CD14-positive monocyte (primary cell): ENCODE data around the gene RNF34. TPM values are rescaled to one million over a fixed set of nuclear protein-coding genes. Genes with fewer than 3 reads are reported as not detected.

Experiments used
- DNase-seq, 3 donors: peaks; one replicate each; pipeline ENCODE4 v3.0.0-alpha.2; 2011 to 2022
- H2AFZ ChIP-seq: 2 replicates; pipeline ENCODE4 v1.6.0; 2012; ENCODE audit warnings: mild to moderate bottlenecking, low read depth, low read length, inconsistent platforms; ENCODE audit not compliant: insufficient read depth, poor library complexity, severe bottlenecking
- H3K27ac ChIP-seq, 2 donors: 1 replicate in 1 of 2; 2 replicates in 1 of 2; pipeline ENCODE4 v1.5.1; 2012 to 2013; ENCODE audit warnings: low read length in 2 of 2, control low read depth in 1 of 2, inconsistent platforms in 1 of 2, low read depth in 1 of 2, mild to moderate bottlenecking in 1 of 2
- H3K27me3 ChIP-seq, 2 donors: one replicate each; pipeline versions ENCODE4 v1.6.0 to v1.6.1; 2011 to 2013; ENCODE audit warnings: low read length in 2 of 2; ENCODE audit not compliant: control insufficient read depth in 2 of 2, insufficient read depth in 2 of 2
- H3K36me3 ChIP-seq, 2 donors: replicated peaks in 1 of 2; 1 replicate in 1 of 2; 2 replicates in 1 of 2; pipeline versions ENCODE4 v1.5.1 to v1.6.1; 2012 to 2013; ENCODE audit warnings: low read length in 2 of 2, control low read depth in 1 of 2, inconsistent platforms in 1 of 2, mild to moderate bottlenecking in 1 of 2; ENCODE audit not compliant: insufficient read depth in 2 of 2, control insufficient read depth in 1 of 2
- H3K4me1 ChIP-seq, 2 donors: 1 replicate in 1 of 2; 2 replicates in 1 of 2; pipeline versions ENCODE4 v1.5.1 to v1.6.1; 2012 to 2013; ENCODE audit warnings: low read length in 2 of 2, control low read depth in 1 of 2, inconsistent platforms in 1 of 2, mild to moderate bottlenecking in 1 of 2, moderate library complexity in 1 of 2; ENCODE audit not compliant: insufficient read depth in 2 of 2, control insufficient read depth in 1 of 2
- H3K4me2 ChIP-seq: replicated peaks from 2 replicates; pipeline ENCODE3; 2012; ENCODE audit warnings: low read length, moderate library complexity, mild to moderate bottlenecking; ENCODE audit not compliant: poor library complexity, severe bottlenecking; ENCODE audit errors: extremely low read depth
- H3K4me3 ChIP-seq, 3 experiments: fragments of 200-600 bp in 1 of 3; sonication (generic) in 1 of 3; replicated peaks in 1 of 3; 1 replicate in 2 of 3; 2 replicates in 1 of 3; pipeline ENCODE4 v1.5.1; 2011 to 2013; ENCODE audit warnings: low read length in 3 of 3, mild to moderate bottlenecking in 3 of 3, control low read depth in 2 of 3, low read depth in 2 of 3, inconsistent platforms in 1 of 3, moderate library complexity in 1 of 3
- H3K79me2 ChIP-seq: 2 replicates; pipeline ENCODE4 v1.6.0; 2012; ENCODE audit warnings: mild to moderate bottlenecking, control low read depth, inconsistent platforms, low read length, moderate library complexity; ENCODE audit not compliant: insufficient read depth
- H3K9ac ChIP-seq: 2 replicates; pipeline ENCODE4 v1.6.0; 2017; ENCODE audit warnings: low read length, mild to moderate bottlenecking; ENCODE audit not compliant: insufficient read depth, poor library complexity, severe bottlenecking
- H3K9me3 ChIP-seq, 2 donors: replicated peaks in 1 of 2; 1 replicate in 1 of 2; 2 replicates in 1 of 2; pipeline versions ENCODE4 v1.5.1 to v1.6.1; 2012 to 2013; ENCODE audit warnings: low read length in 2 of 2, control low read depth in 1 of 2; ENCODE audit not compliant: control insufficient read depth in 1 of 2, insufficient read depth in 1 of 2
- H4K20me1 ChIP-seq: 2 replicates; pipeline ENCODE4 v1.6.0; 2012; ENCODE audit warnings: mild to moderate bottlenecking, low read length, control low read depth, moderate library complexity; ENCODE audit not compliant: insufficient read depth
- H3K27ac Mint-ChIP-seq, 7 donors: one replicate each; pipeline ENCODE4 v1.8.0; 2020; ENCODE audit warnings: mild to moderate bottlenecking in 7 of 7, mixed read lengths in 7 of 7, moderate library complexity in 6 of 7, inconsistent platforms in 2 of 7
- H3K27me3 Mint-ChIP-seq, 3 donors: one replicate each; pipeline ENCODE4 v1.8.0; 2021 to 2022; ENCODE audit warnings: low read depth in 3 of 3, mild to moderate bottlenecking in 3 of 3, mixed read lengths in 3 of 3, moderate library complexity in 3 of 3, inconsistent platforms in 1 of 3
- H3K36me3 Mint-ChIP-seq, 2 donors: one replicate each; pipeline ENCODE4 v1.8.0; 2020; ENCODE audit warnings: mixed read lengths in 2 of 2, inconsistent platforms in 1 of 2, mild to moderate bottlenecking in 1 of 2
- H3K4me1 Mint-ChIP-seq: one replicate; pipeline ENCODE4 v1.8.0; 2020; ENCODE audit warnings: mild to moderate bottlenecking, mixed read lengths
- H3K4me3 Mint-ChIP-seq, 2 donors: one replicate each; pipeline ENCODE4 v1.8.0; 2020; ENCODE audit warnings: mild to moderate bottlenecking in 2 of 2, mixed read lengths in 2 of 2, moderate library complexity in 1 of 2
- H3K9me3 Mint-ChIP-seq, 7 donors: one replicate each; pipeline ENCODE4 v1.8.0; 2020 to 2022; ENCODE audit warnings: mixed read lengths in 7 of 7, mild to moderate bottlenecking in 6 of 7, moderate library complexity in 6 of 7, inconsistent platforms in 2 of 7
- CTCF ChIP-seq: fragments of 200-600 bp; IDR thresholded peaks from one replicate; pipeline ENCODE4 v1.8.0; 2022; ENCODE audit warnings: antibody characterized with exemption, mild to moderate bottlenecking
- WGBS: methylation state at CpG from one replicate; pipeline ENCODE4 v1.1.5; 2013; ENCODE audit warnings: missing lambda C conversion rate; ENCODE audit not compliant: insufficient coverage; 5-methylcytosine and 5-hydroxymethylcytosine counted together
- intact Hi-C, 2 donors: fragments of 100-400 bp; cut with micrococcal nuclease; formaldehyde crosslinking; loops; one replicate each; pipeline versions ENCODE4 v1.15.0 to v1.15.1; 2023
- polyA plus RNA-seq, 3 donors: library from polyadenylated mRNA; depleted of rRNA in 1 of 3; unstranded in 2 of 3; stranded (reverse) in 1 of 3; fragments of 300-500 nt in 2 of 3; fragments of >200 nt in 1 of 3; fragmentation: Illumina TruSeq in 2 of 3; gene quantifications; 1 replicate in 2 of 3; 2 replicates in 1 of 3; pipeline ENCODE4 v1.2.3, GENCODE V29; 2012 to 2021

RNF34 gene
- polyA plus RNA-seq, 3 donors, result 15.5 to 23.8 (median 19.2) TPM

DNA sequence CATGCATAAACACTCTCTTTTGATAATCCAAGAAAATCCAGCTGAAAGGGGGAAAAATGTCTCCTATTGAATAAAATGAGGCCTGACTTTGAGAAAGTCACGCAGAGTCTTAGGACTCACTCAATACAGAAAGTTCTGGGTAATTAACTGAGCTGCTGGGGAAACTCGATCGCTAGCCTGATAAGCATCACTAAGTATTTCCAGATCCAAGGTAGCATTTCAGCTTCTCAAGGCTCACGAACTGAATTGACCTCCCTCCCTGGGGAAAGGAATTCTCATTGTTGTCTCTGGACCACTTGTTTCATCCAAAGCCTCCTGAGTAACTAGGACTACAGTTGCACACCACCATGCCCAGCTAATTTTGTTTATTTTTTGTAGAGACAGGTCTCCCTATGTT lies 33.9 kb upstream of the RNF34 start:
- no peaks in the 10 kb centered on the region for H3K9me3 ChIP-seq
- H3K79me2 ChIP-seq, result no peaks in the 10 kb centered on the region
- Mint-ChIP-seq H3K27me3 (peaks cover 2 to 6% (median 3%) of the 10 kb centered on the region in 3 donors), H3K4me3 (no peak overlapping the region), H3K4me1 (peaks cover 11% of the 10 kb centered on the region), H3K27ac (no peak overlapping the region), H3K36me3 (no peaks in the 10 kb centered on the region), H3K9me3 (peaks cover 0 to 2% (median 0%) of the 10 kb centered on the region in 7 donors)
- H3K27ac ChIP-seq, result no peak overlapping the region
- no peak overlapping the region for H3K9ac ChIP-seq
- H3K4me3 ChIP-seq, result no peak overlapping the region
- no peaks in the 10 kb centered on the region for H4K20me1 ChIP-seq
- intact Hi-C loops, result no loop called here
- H3K4me2 ChIP-seq, result no peak overlapping the region
- H3K36me3 ChIP-seq, result no peaks in the 10 kb centered on the region
- DNase-seq, result no peak
- H3K4me1 ChIP-seq, result peaks cover 6 to 10% of the 10 kb centered on the region in 2 donors
- H2AFZ ChIP-seq, result no peak overlapping the region
- 100% methylated on average over 2 of the region's 4 CpGs for WGBS
- no peaks in the 10 kb centered on the region for H3K27me3 ChIP-seq
- no peak for TF ChIP-seq CTCF

DNA sequence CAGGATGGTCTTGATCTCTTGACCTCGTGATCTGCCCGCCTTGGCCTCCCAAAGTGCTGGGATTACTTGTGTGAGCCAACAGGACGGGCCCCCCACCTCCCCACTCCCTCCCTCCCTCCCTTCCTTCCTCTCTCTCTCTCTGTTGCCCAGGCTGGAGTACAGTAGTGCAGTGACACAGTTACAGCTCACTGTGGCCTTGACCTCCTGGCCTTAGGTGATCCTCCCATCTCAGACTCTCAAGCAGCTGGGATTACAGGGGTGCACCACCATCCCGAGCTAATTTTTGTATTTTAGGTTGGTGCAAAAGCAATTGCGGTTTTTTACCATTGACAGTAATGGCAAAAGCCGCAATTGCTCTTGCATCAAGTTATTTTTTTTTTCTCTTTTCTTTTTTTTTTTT lies 28.5 kb upstream of the RNF34 start:
- H3K27ac Mint-ChIP-seq, result peak overlapping the region in 1 of 7 donors; percentile 30
- TF ChIP-seq CTCF, result no peak

More for the DNA sequence above, 28.5 kb upstream of the RNF34 start:
- intact Hi-C loops, result no loop called here
- H3K4me2 ChIP-seq, result no peak overlapping the region
- H3K9me3 ChIP-seq, result peaks cover 0 to 7% of the 10 kb centered on the region in 2 donors
- no peak overlapping the region for H3K9ac ChIP-seq
- Mint-ChIP-seq H3K36me3 (no peaks in the 10 kb centered on the region), H3K9me3 (peaks cover 0 to 6% (median 5%) of the 10 kb centered on the region in 7 donors), H3K27me3 (peaks cover 4 to 7% (median 4%) of the 10 kb centered on the region in 3 donors), H3K4me1 (no peaks in the 10 kb centered on the region), H3K4me3 (no peak overlapping the region)
- no peaks in the 10 kb centered on the region for H3K36me3 ChIP-seq
- no peak overlapping the region for H3K4me3 ChIP-seq
- 82% methylated on average over 5 of the region's 6 CpGs for WGBS
- H3K27ac ChIP-seq, result no peak overlapping the region
- H3K4me1 ChIP-seq, result no peaks in the 10 kb centered on the region
- no peaks in the 10 kb centered on the region for H3K27me3 ChIP-seq
- DNase-seq, result no peak
- no peaks in the 10 kb centered on the region for H3K79me2 ChIP-seq
- no peak overlapping the region for H2AFZ ChIP-seq
- no peaks in the 10 kb centered on the region for H4K20me1 ChIP-seq
